Measurements from ENCODE around the gene HEXIM2. TPM values are rescaled to one million over a fixed set of nuclear protein-coding genes. Genes with fewer than 3 reads are reported as not detected.
A peak's percentile ranks its signal among the peaks of the same experiment; 100 is the strongest.

Gene HEXIM2
- 6.2 and 6.3 TPM in 2 replicates for total RNA-seq (2014; rRNA removed; shearing (Covaris generic))

GRCh38 chr17:45161288-45162024 lies at the start of gene HEXIM2:
TSS of gene HEXIM2 (plus strand) at chr17:45161875. CDS start at chr17:45162794, 919 bp downstream.
- Histone ChIP-seq H3K4me3 (peak within 1 kb of the TSS; percentile 90), H3K36me3 (no peaks in the 10 kb centered on the region), H3K27ac (peak within 1 kb of the TSS; percentile 98), H3K27me3 (no peaks in the 10 kb centered on the region), H3K9me3 (replicated peaks) (no peaks in the 10 kb centered on the region), H3K4me1 (no peaks in the 10 kb centered on the region; the same call in 1 of the 2 replicates)
- peak; percentile 99 to 100 for DNase-seq

GRCh38 chr17:45112559-45113423 lies 48.9 kb upstream of the HEXIM2 start:
- Histone ChIP-seq H3K27me3 (no peaks in the 10 kb centered on the region), H3K27ac (no peak overlapping the region), H3K36me3 (peaks cover 8% of the 10 kb centered on the region; the same call in 1 of the 2 replicates), H3K9me3 (replicated peaks) (no peaks in the 10 kb centered on the region), H3K4me3 (no peak overlapping the region), H3K4me1 (no peaks in the 10 kb centered on the region)
- no peak for DNase-seq

GRCh38 chr17:45113424-45113754 lies 48.3 kb upstream of the HEXIM2 start:
- DNase-seq, result no peak

GRCh38 chr17:45114117-45114932 lies 47.4 kb upstream of the HEXIM2 start:
- Histone ChIP-seq H3K27me3 (no peaks in the 10 kb centered on the region), H3K9me3 (replicated peaks) (no peaks in the 10 kb centered on the region), H3K4me3 (no peak overlapping the region), H3K4me1 (no peaks in the 10 kb centered on the region), H3K27ac (no peak overlapping the region), H3K36me3 (no peaks in the 10 kb centered on the region)
- no peak for DNase-seq

More at GRCh38 chr17:45113424-45113754, 48.3 kb upstream of the HEXIM2 start:
- Histone ChIP-seq H3K4me3 (no peak overlapping the region), H3K36me3 (peaks cover 8% of the 10 kb centered on the region; the same call in 1 of the 2 replicates), H3K4me1 (no peaks in the 10 kb centered on the region), H3K9me3 (replicated peaks) (no peaks in the 10 kb centered on the region), H3K27ac (no peak overlapping the region), H3K27me3 (no peaks in the 10 kb centered on the region)

GRCh38 chr17:45115015-45115625 lies 46.6 kb upstream of the HEXIM2 start:
- Histone ChIP-seq H3K36me3 (no peaks in the 10 kb centered on the region), H3K9me3 (replicated peaks) (no peaks in the 10 kb centered on the region), H3K27ac (no peak overlapping the region), H3K4me3 (no peak overlapping the region), H3K4me1 (no peaks in the 10 kb centered on the region), H3K27me3 (no peaks in the 10 kb centered on the region)
- no peak for DNase-seq

GRCh38 chr17:45115871-45116270 lies 45.8 kb upstream of the HEXIM2 start:
- no peaks in the 10 kb centered on the region for H3K36me3 ChIP-seq
- DNase-seq, result no peak
- H3K9me3 ChIP-seq (replicated peaks), result no peaks in the 10 kb centered on the region
- no peaks in the 10 kb centered on the region for H3K27me3 ChIP-seq
- H3K27ac ChIP-seq, result no peak overlapping the region
- H3K4me3 ChIP-seq, result no peak overlapping the region
- H3K4me1 ChIP-seq, result no peaks in the 10 kb centered on the region

GRCh38 chr17:45116434-45117016 lies 45.1 kb upstream of the HEXIM2 start:
- DNase-seq, result no peak
- no peaks in the 10 kb centered on the region for H3K36me3 ChIP-seq

GRCh38 chr17:45117334-45117733 lies 44.3 kb upstream of the HEXIM2 start:
- H3K4me3 ChIP-seq, result no peak overlapping the region
- H3K36me3 ChIP-seq, result no peaks in the 10 kb centered on the region
- H3K9me3 ChIP-seq (replicated peaks), result no peaks in the 10 kb centered on the region
- H3K27me3 ChIP-seq, result no peaks in the 10 kb centered on the region
- no peak overlapping the region for H3K27ac ChIP-seq
- no peaks in the 10 kb centered on the region for H3K4me1 ChIP-seq
- DNase-seq, result no peak

More at GRCh38 chr17:45116434-45117016, 45.1 kb upstream of the HEXIM2 start:
- Histone ChIP-seq H3K4me3 (no peak overlapping the region), H3K4me1 (no peaks in the 10 kb centered on the region), H3K27ac (no peak overlapping the region), H3K9me3 (replicated peaks) (no peaks in the 10 kb centered on the region), H3K27me3 (no peaks in the 10 kb centered on the region)

GRCh38 chr17:45117848-45118646 lies 43.6 kb upstream of the HEXIM2 start:
- Histone ChIP-seq H3K4me3 (no peak overlapping the region), H3K36me3 (no peaks in the 10 kb centered on the region), H3K4me1 (no peaks in the 10 kb centered on the region), H3K9me3 (replicated peaks) (no peaks in the 10 kb centered on the region), H3K27me3 (no peaks in the 10 kb centered on the region), H3K27ac (no peak overlapping the region)
- no peak for DNase-seq

- Histone ChIP-seq H3K9me3 (replicated peaks) (no peaks in the 10 kb centered on the region), H3K4me3 (no peak overlapping the region), H3K27me3 (no peaks in the 10 kb centered on the region), H3K27ac (no peak overlapping the region), H3K4me1 (peaks cover 4% of the 10 kb centered on the region), H3K36me3 (no peaks in the 10 kb centered on the region)
- DNase-seq, result no peak
Observed at GRCh38 chr17:45118691-45119090, 43.0 kb upstream of the HEXIM2 start.

- Histone ChIP-seq H3K36me3 (no peaks in the 10 kb centered on the region), H3K4me1 (peaks cover 13% of the 10 kb centered on the region), H3K27ac (no peak overlapping the region), H3K27me3 (no peaks in the 10 kb centered on the region), H3K4me3 (no peak overlapping the region), H3K9me3 (replicated peaks) (no peaks in the 10 kb centered on the region)
- DNase-seq, result no peak
Observed at GRCh38 chr17:45119964-45120363, 41.7 kb upstream of the HEXIM2 start.

GRCh38 chr17:45120558-45120957 lies 41.1 kb upstream of the HEXIM2 start:
- H3K4me1 ChIP-seq, result peaks cover 13% of the 10 kb centered on the region
- H3K27ac ChIP-seq, result no peak overlapping the region
- DNase-seq, result no peak
- no peaks in the 10 kb centered on the region for H3K9me3 ChIP-seq (replicated peaks)
- H3K4me3 ChIP-seq, result no peak overlapping the region
- no peaks in the 10 kb centered on the region for H3K27me3 ChIP-seq
- no peaks in the 10 kb centered on the region for H3K36me3 ChIP-seq

GRCh38 chr17:45121055-45121454 lies 40.6 kb upstream of the HEXIM2 start:
- H3K4me1 ChIP-seq, result peaks cover 13% of the 10 kb centered on the region
- no peak for DNase-seq
- no peaks in the 10 kb centered on the region for H3K9me3 ChIP-seq (replicated peaks)
- no peak overlapping the region for H3K4me3 ChIP-seq
- H3K36me3 ChIP-seq, result no peaks in the 10 kb centered on the region
- H3K27ac ChIP-seq, result no peak overlapping the region
- no peaks in the 10 kb centered on the region for H3K27me3 ChIP-seq

Data from SJCRH30 (cell line).